A549 (cell line): ENCODE data around the gene EEF1A1.

Source experiments
- ZSCAN20 ChIP-seq: fragments of 250-450 bp; sonication (Bioruptor Pico); IDR thresholded peaks from 2 replicates; pipeline ENCODE4 v1.8.0; 2022; ENCODE audit warnings: mild to moderate bottlenecking, moderate library complexity
- TF ChIP-seq, protein P1 (sequence below): fragments of >200 bp; sonication (Bioruptor Twin); formaldehyde crosslinking; IDR thresholded peaks from 3 replicates; pipeline ENCODE4 v1.5.1; 2016

DNA sequence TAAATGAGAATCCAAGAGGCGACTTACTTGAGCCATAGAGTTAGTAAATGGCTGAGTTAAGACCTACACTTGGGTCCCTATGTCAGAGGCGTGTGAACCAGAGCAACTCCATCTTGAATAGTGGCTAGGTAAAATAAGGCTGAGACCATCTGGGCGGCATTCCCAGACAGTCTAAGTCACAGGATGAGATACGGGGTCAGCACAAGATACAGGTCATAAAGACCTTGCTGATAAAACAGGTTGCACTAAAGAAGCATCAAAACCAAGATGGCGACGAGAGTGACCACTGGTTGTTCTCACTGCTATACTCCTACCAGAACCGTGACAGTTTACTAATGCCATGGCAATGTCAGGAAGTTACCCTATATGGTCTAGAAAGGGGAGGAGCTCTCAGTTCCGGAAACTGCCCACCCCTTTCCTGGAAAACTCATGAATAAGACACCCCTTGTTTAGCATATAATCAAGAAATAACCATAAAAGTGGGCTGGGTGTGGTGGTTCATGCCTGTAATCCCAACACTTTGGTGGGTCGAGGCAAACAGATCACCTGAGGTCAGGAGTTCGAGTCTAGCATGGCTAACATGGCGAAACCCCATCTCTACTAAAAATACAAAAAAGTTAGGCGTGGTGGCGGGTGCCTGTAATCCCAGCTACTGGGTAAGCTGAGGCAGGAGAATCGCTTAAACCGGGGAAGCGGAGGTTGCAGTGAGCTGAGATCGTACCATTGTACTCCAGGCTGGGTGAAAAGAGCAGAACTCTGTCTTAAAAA lies 43.9 kb upstream of the EEF1A1 start:
- TF ChIP-seq, protein P1, sequence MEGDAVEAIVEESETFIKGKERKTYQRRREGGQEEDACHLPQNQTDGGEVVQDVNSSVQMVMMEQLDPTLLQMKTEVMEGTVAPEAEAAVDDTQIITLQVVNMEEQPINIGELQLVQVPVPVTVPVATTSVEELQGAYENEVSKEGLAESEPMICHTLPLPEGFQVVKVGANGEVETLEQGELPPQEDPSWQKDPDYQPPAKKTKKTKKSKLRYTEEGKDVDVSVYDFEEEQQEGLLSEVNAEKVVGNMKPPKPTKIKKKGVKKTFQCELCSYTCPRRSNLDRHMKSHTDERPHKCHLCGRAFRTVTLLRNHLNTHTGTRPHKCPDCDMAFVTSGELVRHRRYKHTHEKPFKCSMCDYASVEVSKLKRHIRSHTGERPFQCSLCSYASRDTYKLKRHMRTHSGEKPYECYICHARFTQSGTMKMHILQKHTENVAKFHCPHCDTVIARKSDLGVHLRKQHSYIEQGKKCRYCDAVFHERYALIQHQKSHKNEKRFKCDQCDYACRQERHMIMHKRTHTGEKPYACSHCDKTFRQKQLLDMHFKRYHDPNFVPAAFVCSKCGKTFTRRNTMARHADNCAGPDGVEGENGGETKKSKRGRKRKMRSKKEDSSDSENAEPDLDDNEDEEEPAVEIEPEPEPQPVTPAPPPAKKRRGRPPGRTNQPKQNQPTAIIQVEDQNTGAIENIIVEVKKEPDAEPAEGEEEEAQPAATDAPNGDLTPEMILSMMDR = no peak
- no peak for TF ChIP-seq ZSCAN20 (CRISPR knock-in tag)
